IgD-negative memory B cell (primary cell): ENCODE measurements around the gene NF2. TPM values are rescaled to one million over a fixed set of nuclear protein-coding genes. Genes with fewer than 3 reads are reported as not detected.

ENCODE experiments used
- H3K27ac Mint-ChIP-seq, 3 donors: one replicate each; pipeline ENCODE4 v1.8.0; 2020 to 2022; ENCODE audit warnings: mild to moderate bottlenecking in 3 of 3, mixed read lengths in 3 of 3, moderate library complexity in 1 of 3
- H3K27me3 Mint-ChIP-seq: one replicate; pipeline ENCODE4 v1.8.0; 2021; ENCODE audit warnings: mixed read lengths
- H3K36me3 Mint-ChIP-seq: one replicate; pipeline ENCODE4 v1.8.0; 2020; ENCODE audit warnings: mild to moderate bottlenecking, mixed read lengths
- H3K4me1 Mint-ChIP-seq, 3 donors: one replicate each; pipeline ENCODE4 v1.8.0; 2020 to 2022; ENCODE audit warnings: mixed read lengths in 3 of 3, mild to moderate bottlenecking in 1 of 3
- H3K4me3 Mint-ChIP-seq, 4 donors: one replicate each; pipeline ENCODE4 v1.8.0; 2020 to 2022; ENCODE audit warnings: mild to moderate bottlenecking in 4 of 4, mixed read lengths in 4 of 4, moderate library complexity in 3 of 4
- H3K9me3 Mint-ChIP-seq, 3 donors: one replicate each; pipeline ENCODE4 v1.8.0; 2020 to 2021; ENCODE audit warnings: mixed read lengths in 3 of 3, mild to moderate bottlenecking in 1 of 3
- polyA plus RNA-seq: library from polyadenylated mRNA; unstranded; fragments of 300-500 nt; fragmentation: Illumina TruSeq; gene quantifications from one replicate; pipeline ENCODE4 v1.2.3, GENCODE V29; 2021

NF2 gene
- polyA plus RNA-seq, 1 donor from 2014 or later: 17.7 TPM

DNA sequence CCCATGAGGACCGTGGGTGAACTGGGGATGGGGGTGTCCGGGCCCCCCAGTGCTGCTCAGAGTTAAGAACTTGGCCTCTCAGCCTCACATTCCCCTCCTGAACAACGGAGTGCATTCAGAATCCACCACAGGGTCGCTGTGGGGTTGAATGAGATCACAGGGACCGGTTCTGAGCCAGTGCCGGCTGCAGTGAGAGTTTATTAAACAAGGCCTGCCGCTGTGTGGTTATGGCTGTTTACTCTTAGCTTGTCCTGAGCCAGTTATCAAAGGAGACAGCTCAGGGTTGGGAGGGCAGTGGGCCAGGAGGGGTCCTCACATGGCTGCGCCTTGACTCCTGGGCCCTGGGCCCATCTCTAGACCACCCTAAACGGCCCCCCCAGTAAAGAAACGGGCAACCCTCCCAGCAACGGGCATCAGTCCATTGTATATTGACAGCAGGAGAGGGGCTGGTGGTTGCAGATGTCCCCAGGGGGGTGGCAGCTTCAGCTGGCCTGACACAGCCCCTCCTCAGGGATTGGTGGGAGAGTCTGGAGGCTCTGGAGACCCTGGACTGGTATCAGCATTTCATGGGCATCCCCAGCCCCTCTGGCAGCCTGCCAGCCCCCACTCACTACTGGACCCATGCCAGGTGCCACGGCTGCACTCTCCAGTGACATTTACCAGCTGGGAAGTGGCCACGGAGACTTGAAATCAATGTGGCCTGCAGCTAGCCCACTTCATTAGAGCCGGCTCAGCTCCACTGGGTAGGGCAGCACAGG, 101.3 kb downstream of the NF2 start:
- Mint-ChIP-seq H3K9me3 (no peaks in the 10 kb centered on the region), H3K36me3 (no peaks in the 10 kb centered on the region), H3K27me3 (peaks cover 7% of the 10 kb centered on the region), H3K4me1 (peaks cover 3 to 6% (median 5%) of the 10 kb centered on the region in 3 donors), H3K4me3 (no peak overlapping the region), H3K27ac (no peak overlapping the region)

DNA sequence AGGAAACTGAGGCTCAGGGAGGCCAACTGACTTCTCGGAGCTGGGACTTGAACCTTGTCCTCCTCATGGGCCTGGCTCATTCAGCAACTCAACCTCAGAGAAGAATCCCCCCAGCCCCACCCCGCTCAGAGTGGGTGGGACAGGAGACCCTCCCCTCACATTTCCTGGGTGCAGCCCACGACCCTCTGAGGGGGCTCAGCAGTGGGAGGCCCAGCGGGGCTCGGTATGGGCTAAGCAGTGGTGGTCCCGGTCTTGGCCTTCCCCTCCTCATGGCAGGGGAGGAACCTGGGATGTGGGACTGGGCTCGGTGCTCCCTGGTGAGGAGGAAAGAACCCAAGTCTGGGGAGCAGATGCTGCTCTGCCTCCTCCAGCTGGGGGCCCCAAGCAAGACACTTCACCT, 102.2 kb downstream of the NF2 start:
- Mint-ChIP-seq H3K4me3 (peak overlapping the region in 1 of 4 donors; percentile 17), H3K27ac (no peak overlapping the region), H3K27me3 (peaks cover 7% of the 10 kb centered on the region), H3K36me3 (no peaks in the 10 kb centered on the region), H3K4me1 (peaks cover 3 to 6% (median 5%) of the 10 kb centered on the region in 3 donors), H3K9me3 (no peaks in the 10 kb centered on the region)

DNA sequence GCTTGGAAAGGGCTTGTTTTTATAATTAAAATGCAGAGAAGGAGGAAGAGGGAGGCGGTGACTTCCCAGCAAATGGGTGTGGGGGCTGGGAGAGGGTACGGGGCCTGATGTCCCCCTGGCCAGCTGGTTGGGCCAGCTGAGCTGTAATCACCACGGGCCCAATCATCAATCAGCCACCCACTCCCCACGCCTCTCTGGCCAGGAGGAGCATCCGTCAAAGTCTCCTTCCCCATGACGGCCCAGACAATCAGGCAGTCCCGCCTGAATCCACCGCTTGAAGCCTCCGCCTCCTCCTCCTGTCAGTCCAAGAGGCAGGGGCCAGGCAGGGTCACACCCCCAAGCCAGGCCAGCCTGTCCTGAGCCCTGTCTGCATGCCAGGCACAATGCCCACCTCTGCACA, 103.1 kb downstream of the NF2 start:
- H3K4me1 Mint-ChIP-seq: peaks cover 3 to 5% (median 4%) of the 10 kb centered on the region in 3 donors
- H3K9me3 Mint-ChIP-seq: no peaks in the 10 kb centered on the region
- no peak overlapping the region for H3K27ac Mint-ChIP-seq
- H3K27me3 Mint-ChIP-seq: peaks cover 7% of the 10 kb centered on the region
- no peaks in the 10 kb centered on the region for H3K36me3 Mint-ChIP-seq
- H3K4me3 Mint-ChIP-seq: no peak overlapping the region

DNA sequence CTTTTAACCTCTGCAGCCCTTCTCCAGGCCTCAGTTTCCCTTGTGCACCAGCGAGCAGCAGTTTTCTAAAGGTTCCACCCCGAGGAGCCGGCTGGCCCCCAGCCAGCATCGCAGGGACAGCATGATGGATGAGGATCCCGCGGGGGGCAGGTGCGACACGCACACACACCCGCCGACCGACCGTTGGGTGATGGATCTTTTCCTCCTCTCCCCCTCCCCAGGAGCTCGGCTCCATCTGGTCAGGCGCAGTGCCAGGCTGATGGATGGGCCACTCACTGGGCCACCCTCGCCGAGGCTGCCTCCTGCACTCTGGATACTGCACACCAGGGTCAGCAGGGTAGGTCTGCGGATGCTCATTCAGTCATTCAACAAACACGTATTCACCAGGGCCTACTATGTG, 103.6 kb downstream of the NF2 start:
- no peaks in the 10 kb centered on the region for H3K9me3 Mint-ChIP-seq
- no peaks in the 10 kb centered on the region for H3K36me3 Mint-ChIP-seq
- H3K4me3 Mint-ChIP-seq: no peak overlapping the region
- peaks cover 3 to 5% (median 3%) of the 10 kb centered on the region in 3 donors for H3K4me1 Mint-ChIP-seq
- no peak overlapping the region for H3K27ac Mint-ChIP-seq
- peaks cover 7% of the 10 kb centered on the region for H3K27me3 Mint-ChIP-seq

DNA sequence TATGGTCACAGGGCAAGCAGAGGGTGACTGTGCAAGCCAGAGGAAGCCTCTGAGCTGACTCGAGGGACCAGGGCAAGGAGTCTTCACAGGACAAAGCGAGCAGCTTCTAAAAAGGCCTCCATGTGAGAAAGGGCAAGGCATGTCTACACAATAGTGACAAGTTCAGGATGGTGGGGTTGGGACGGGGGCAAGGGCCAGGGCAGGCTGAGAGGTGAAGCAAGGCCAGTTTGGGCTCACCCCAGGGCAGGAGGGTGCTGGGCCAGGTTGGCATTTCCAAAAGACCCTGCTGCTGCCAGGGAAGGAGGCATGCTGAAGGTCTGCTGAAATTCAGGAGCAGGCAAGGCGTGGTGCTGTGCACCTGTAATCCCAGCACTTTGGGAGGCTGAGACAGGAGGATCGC, 104.0 kb downstream of the NF2 start:
- Mint-ChIP-seq H3K27ac (peak overlapping the region in 1 of 3 donors; percentile 92), H3K9me3 (no peaks in the 10 kb centered on the region), H3K4me3 (no peak overlapping the region), H3K36me3 (no peaks in the 10 kb centered on the region), H3K27me3 (peaks cover 7% of the 10 kb centered on the region), H3K4me1 (peaks cover 3 to 5% (median 3%) of the 10 kb centered on the region in 3 donors)

DNA sequence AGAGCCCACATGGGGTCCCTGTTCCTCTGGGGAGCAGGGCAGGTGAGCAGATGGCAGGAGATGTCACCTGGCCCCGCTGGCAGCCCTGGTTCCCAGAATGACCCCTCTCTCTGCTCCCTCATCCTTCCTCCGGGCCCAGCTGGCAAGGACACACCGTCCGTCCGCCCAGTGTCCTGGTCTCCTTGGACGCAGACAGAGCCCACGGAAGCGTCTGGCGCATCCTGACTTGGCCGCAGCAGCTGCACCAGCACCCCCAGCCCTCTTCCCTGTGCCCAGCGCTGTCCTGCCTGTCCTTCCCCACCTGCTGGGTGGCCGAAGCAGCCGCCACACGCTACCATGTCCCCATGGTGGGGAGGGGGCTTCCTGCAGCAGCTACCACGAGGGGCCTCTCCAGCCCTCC, 106.8 kb downstream of the NF2 start:
- Mint-ChIP-seq H3K9me3 (no peaks in the 10 kb centered on the region), H3K36me3 (no peaks in the 10 kb centered on the region), H3K27me3 (peaks cover 8% of the 10 kb centered on the region), H3K27ac (no peak overlapping the region), H3K4me1 (no peaks in the 10 kb centered on the region), H3K4me3 (no peak overlapping the region)

DNA sequence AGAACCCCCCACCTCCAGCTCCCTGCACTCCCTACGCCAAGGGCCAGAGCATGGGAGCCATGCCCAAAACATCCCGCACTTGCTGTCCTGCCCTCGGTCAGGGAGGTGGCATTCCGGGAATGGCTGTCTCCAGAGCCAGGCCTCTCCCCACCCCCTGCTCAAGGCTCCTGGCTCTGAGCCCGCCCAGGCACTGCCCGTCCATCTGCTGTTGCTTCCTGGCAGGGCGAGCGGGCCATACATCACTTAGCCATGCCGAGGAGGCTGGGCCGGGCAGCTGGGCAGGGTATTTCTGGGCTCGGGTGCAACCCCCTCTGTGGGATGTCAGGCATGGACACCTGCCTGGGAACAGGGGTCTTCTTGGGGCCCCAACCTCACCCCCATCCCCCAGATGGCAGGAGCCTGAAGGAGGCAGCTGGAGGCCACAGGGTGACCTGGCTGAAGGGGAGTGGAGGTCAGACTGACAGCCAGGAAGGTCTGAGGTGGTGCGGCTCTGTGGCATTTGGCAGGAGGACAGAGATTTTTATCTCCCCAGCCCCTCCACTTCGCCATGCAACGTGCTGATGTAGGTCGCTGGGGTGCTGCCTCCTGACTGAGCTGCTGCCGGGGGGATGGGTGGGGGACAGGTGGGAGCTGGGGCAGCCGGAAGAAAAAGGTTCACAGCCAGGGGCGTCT, 107.6 kb downstream of the NF2 start:
- Mint-ChIP-seq H3K4me1 (no peaks in the 10 kb centered on the region), H3K36me3 (no peaks in the 10 kb centered on the region), H3K27ac (no peak overlapping the region), H3K4me3 (no peak overlapping the region), H3K27me3 (peaks cover 8% of the 10 kb centered on the region), H3K9me3 (no peaks in the 10 kb centered on the region)

DNA sequence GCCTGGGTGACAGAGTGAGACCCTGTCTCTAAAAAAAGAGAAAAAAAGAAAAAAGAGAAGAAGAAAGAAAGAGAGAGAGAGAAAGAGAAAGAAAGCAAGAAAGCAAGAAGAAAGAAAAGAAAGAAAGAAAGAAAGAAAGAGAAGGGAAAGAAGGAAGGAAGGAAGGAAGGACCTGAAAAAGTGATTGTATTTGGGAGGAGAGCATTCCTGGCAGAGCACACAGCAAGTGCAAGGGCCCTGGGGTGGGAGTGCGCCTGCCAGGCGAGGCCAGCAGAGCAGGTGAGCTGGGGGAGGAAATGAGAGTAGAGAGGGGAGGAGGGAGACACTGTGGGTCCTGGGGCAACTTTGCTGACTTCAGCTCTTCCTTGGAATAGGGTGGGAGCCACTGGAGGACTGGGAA, 108.7 kb downstream of the NF2 start:
- peaks cover 12% of the 10 kb centered on the region for H3K27me3 Mint-ChIP-seq
- no peaks in the 10 kb centered on the region for H3K36me3 Mint-ChIP-seq
- no peak overlapping the region for H3K4me3 Mint-ChIP-seq
- no peaks in the 10 kb centered on the region for H3K9me3 Mint-ChIP-seq
- H3K27ac Mint-ChIP-seq: no peak overlapping the region
- no peaks in the 10 kb centered on the region for H3K4me1 Mint-ChIP-seq

DNA sequence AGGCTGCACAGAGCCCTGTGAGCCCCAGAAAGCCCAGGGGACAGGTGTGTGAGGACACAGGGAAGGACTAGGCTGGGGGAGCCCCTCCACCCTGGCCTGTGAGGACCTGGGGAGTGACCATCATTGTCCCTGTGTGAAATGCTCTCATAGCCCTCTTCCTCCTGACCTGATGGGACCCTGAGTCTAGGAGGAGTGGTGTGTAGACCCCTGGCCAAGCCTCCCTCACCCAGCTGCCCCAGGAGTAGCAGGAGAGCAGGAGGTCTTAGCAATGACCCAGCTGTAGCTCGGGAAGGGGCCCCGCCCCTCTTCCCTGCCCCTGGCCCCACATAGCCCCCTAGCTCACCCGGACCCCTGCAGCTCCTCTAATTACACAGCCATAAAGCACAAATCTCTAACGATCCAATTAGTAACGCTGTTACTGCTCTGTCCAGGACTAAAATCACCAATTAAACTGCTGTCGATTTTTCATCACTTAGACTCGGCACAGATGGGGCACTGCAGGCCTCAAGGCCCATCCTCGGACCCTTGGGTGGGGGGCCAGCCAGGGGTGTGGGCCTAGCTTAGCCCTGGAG, 109.8 kb downstream of the NF2 start:
- Mint-ChIP-seq H3K27me3 (peaks cover 20% of the 10 kb centered on the region), H3K27ac (no peak overlapping the region), H3K36me3 (no peaks in the 10 kb centered on the region)

DNA sequence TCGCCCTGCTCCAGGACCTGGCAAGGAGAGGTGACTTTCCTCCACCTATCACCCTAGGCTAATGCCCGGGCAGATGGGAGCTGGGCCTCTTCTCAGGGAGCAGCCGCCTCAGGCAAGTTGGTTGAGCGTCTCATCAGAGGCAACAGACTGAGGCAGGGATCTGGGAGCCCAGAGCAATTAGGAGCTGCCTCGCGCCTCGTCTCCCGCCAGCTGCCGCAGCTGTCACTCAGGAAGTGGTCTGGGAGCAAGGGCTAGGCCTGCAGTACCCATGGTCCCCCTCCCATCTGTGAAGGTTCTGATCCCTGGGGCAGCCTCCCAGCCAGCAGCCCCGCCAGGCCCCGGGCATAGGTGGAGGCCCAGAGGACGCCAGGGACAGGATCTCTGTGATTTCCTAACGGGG, 111.8 kb downstream of the NF2 start:
- Mint-ChIP-seq H3K27ac (no peak overlapping the region), H3K4me3 (no peak overlapping the region), H3K27me3 (peaks cover 33% of the 10 kb centered on the region), H3K9me3 (no peaks in the 10 kb centered on the region), H3K4me1 (peaks cover 0 to 10% (median 2%) of the 10 kb centered on the region in 3 donors), H3K36me3 (no peaks in the 10 kb centered on the region)

More for the DNA sequence above, 109.8 kb downstream of the NF2 start:
- Mint-ChIP-seq H3K9me3 (no peaks in the 10 kb centered on the region), H3K4me3 (no peak overlapping the region), H3K4me1 (peaks cover 0 to 5% (median 0%) of the 10 kb centered on the region in 3 donors)

DNA sequence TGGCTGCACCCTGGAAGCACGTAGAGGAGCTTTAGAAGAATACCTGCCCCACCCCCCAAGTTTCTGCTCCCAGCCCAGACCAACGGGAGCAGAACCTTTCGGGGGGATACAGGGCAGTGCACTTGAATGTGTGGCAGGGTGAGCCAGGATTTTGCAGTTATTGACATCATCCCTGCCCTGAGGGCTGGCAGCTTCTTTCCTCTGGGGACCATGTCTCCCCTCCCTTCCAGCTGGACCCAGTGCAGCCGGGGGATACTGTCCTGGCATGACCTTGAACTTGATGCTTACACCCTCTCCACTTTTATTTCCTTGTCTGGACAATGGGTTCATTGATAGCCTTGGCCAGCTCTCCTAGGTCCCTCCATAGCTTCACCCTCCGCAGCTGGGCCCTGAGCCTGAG, 112.3 kb downstream of the NF2 start:
- Mint-ChIP-seq H3K27me3 (peaks cover 33% of the 10 kb centered on the region), H3K4me3 (no peak overlapping the region), H3K4me1 (peaks cover 0 to 10% (median 2%) of the 10 kb centered on the region in 3 donors), H3K36me3 (no peaks in the 10 kb centered on the region), H3K9me3 (no peaks in the 10 kb centered on the region), H3K27ac (no peak overlapping the region)

DNA sequence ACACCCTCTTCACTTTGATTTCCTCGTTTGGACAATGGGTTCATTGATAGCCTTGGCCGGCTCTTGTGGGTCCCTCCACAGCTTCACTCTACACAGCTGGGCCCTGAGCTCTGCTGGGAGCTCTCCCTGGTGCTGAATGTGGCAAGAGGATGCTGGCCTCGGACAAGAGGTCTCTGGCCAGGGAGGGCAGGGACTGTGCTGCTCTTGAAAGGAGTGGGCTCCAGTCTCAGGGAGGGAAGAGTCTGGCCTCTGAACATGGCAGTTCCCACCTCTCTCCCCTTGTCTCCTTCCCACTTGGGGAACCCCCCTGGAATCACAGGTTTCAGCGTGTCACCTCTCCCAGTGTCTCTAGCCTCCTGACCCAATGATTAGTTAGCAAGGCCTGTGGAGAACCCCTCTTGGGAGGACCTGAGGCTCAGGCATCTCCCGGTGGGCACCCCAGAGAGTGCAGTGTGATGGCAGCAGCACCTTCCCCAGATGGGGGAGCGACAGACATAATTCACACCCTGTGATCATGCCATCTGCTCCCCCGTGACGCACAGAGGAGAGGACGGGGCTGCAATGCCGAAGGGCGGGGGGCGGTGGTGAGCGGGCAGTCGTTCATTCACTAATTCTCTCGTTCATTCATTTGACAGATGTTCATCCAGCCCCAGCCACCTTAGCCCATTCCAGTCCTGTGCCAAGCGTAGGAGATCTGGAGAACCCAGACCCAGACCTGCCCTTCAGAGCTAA, 113.5 kb downstream of the NF2 start:
- Mint-ChIP-seq H3K4me1 (peaks cover 0 to 10% (median 2%) of the 10 kb centered on the region in 3 donors), H3K9me3 (no peaks in the 10 kb centered on the region), H3K27me3 (peaks cover 39% of the 10 kb centered on the region), H3K36me3 (no peaks in the 10 kb centered on the region), H3K4me3 (peak overlapping the region in 1 of 4 donors; percentile 60), H3K27ac (no peak overlapping the region)

DNA sequence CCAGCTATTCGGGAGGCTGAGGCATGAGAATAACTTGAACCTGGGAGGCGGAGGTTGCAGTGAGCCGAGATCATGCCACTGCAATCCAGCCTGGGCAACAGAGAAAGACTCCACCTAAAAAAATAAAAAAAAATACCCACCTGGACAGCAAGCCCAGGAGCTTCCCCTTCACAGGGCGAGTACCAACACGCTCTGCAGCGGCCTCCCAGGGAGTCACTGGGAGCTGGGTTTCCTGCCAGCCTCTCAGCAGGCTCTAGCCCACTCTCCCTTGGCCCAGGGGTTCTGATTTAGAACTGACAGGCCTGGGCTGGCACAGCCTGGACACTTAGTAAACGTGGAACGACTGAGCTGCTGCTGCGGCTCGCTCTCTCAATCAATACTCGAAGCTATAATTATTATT, 114.4 kb downstream of the NF2 start:
- Mint-ChIP-seq H3K27ac (no peak overlapping the region), H3K4me3 (no peak overlapping the region), H3K9me3 (no peaks in the 10 kb centered on the region), H3K36me3 (no peaks in the 10 kb centered on the region), H3K4me1 (peaks cover 0 to 10% (median 2%) of the 10 kb centered on the region in 3 donors), H3K27me3 (peaks cover 39% of the 10 kb centered on the region)

DNA sequence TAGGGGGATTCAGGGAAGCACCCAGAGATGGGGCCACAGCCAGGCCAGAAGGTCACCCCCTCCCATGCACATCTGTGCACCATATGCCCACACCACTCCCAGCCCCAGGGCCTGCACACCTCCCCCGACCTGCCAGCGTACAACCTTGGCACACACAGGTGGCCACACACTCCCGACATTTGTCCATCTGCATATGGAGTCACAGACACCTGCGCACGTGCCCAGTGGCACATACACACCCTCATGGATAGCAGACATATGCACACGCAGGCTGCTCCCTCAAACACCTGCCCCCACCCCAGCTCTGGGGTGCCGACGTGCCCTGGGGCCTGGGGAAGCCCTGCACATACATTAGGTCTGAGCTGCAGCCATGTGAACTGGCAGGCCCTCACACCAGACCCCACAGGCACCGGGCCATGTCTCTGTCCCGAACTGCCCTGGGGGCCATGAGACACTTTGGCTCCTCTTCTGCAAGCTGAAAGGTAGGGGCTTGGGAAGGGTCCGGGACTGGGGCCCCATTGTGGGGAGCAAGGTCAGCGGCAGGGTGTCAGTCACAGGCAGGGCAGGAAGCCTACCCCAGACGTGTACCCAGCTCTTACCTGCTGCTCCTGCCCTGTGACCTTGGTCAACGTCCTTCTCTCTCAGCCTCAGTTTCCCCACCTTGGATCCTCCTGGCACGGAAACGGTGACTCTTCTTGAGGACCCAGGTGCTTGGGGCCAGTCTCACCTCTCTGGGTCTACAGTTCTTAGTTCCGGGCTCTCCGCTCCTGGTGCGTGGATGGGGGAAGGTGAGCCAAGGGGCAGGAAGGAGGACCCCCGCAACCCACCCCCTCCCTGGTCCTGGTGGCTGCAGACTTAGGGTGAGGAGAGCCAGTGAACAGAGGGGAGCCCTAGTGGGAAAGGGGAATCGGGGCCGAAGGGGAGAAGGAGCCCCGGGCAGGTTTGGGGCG, 115.8 kb downstream of the NF2 start:
- H3K4me1 Mint-ChIP-seq: peaks cover 0 to 10% (median 2%) of the 10 kb centered on the region in 3 donors
- peak overlapping the region in 1 of 4 donors; percentile 49 for H3K4me3 Mint-ChIP-seq
- no peaks in the 10 kb centered on the region for H3K36me3 Mint-ChIP-seq
- H3K9me3 Mint-ChIP-seq: no peaks in the 10 kb centered on the region
- H3K27me3 Mint-ChIP-seq: peaks cover 43% of the 10 kb centered on the region
- H3K27ac Mint-ChIP-seq: no peak overlapping the region
